OCI-LY7 (cell line): ENCODE results near the gene ZNF786. TPM values are rescaled to one million over a fixed set of nuclear protein-coding genes. Genes with fewer than 3 reads are reported as not detected.

Experiments used
- BruUV-seq: library from RNA; stranded (reverse); fragments of 400-500 nt; replicated peaks from 2 replicates; lab custom pipeline; 2021; lab: Mats Ljungman, UMichigan
- CTCF ChIA-PET: fragments of 300-600 bp; sonication (Branson Sonifier 250); formaldehyde crosslinking; loops from one replicate; lab custom pipeline; 2022; ENCODE audit warnings: antibody characterized with exemption; ENCODE audit not compliant: unreplicated experiment; lab: Charles Lee
- POLR2A ChIA-PET: fragments of 300-600 bp; sonication (Branson Sonifier 250); formaldehyde crosslinking; loops from one replicate; lab custom pipeline; 2022; ENCODE audit warnings: antibody characterized with exemption; lab: Charles Lee
- DNase-seq: peaks from one replicate; pipeline ENCODE4 v3.0.0-alpha.2; 2015; ENCODE audit warnings: low spot score
- H2AFZ ChIP-seq: fragments of 200-600 bp; sonication (generic), shearing (Covaris generic); 2 replicates; pipeline ENCODE4 v1.6.1; 2014; ENCODE audit warnings: mild to moderate bottlenecking, antibody characterized with exemption, low read length, moderate library complexity
- H3K27ac ChIP-seq: fragments of 200-600 bp; sonication (generic); 2 replicates; pipeline ENCODE4 v1.5.1; 2014; ENCODE audit warnings: mixed run types, low read depth, mild to moderate bottlenecking, moderate library complexity, low read length, inconsistent platforms; ENCODE audit not compliant: poor library complexity, severe bottlenecking
- H3K36me3 ChIP-seq: fragments of 200-600 bp; sonication (generic); 2 replicates; pipeline ENCODE4 v1.6.1; 2014; ENCODE audit warnings: mild to moderate bottlenecking, antibody characterized with exemption, low read length, moderate library complexity, mixed read lengths; ENCODE audit not compliant: insufficient read depth
- H3K4me1 ChIP-seq: fragments of 200-600 bp; sonication (generic); 2 replicates; pipeline ENCODE4 v1.5.1; 2014; ENCODE audit warnings: mild to moderate bottlenecking, low read length; ENCODE audit not compliant: insufficient read depth, poor library complexity, severe bottlenecking
- H3K4me2 ChIP-seq: fragments of 200-600 bp; sonication (generic); 2 replicates; pipeline ENCODE4 v1.6.1; 2014; ENCODE audit warnings: mild to moderate bottlenecking, low read length
- H3K4me3 ChIP-seq: fragments of 200-600 bp; sonication (generic); 2 replicates; pipeline ENCODE4 v1.5.1; 2014; ENCODE audit warnings: mild to moderate bottlenecking, low read depth, low read length; ENCODE audit not compliant: poor library complexity, severe bottlenecking
- H3K79me2 ChIP-seq: fragments of 200-600 bp; sonication (generic); 2 replicates; pipeline ENCODE4 v1.6.1; 2016; ENCODE audit warnings: low read depth, mild to moderate bottlenecking, low read length, moderate library complexity, mixed read lengths; ENCODE audit not compliant: insufficient read depth
- H3K9me2 ChIP-seq: fragments of 200-600 bp; sonication (generic); 2 replicates; pipeline ENCODE4 v1.6.1; 2016; ENCODE audit warnings: mild to moderate bottlenecking, low read length, mixed read lengths; ENCODE audit not compliant: insufficient read depth
- H3K9me3 ChIP-seq: fragments of 200-600 bp; sonication (generic); 2 replicates; pipeline ENCODE4 v1.6.1; 2014; ENCODE audit warnings: mild to moderate bottlenecking, mixed run types, low read length, mixed read lengths
- H4K20me1 ChIP-seq: fragments of 200-600 bp; sonication (generic); 2 replicates; pipeline ENCODE4 v1.6.1; 2014; ENCODE audit warnings: mild to moderate bottlenecking, antibody characterized with exemption, low read length, moderate library complexity, mixed read lengths; ENCODE audit not compliant: insufficient read depth
- EZH2phosphoT487 ChIP-seq: fragments of 200-600 bp; sonication (generic); IDR thresholded peaks from 2 replicates; pipeline ENCODE4 v1.6.1; 2018; ENCODE audit warnings: low read depth, borderline replicate concordance, mild to moderate bottlenecking, mixed run types, antibody characterized with exemption, low read length, moderate library complexity, mixed read lengths
- intact Hi-C: fragments of 100-400 bp; cut with micrococcal nuclease; formaldehyde crosslinking; loops from one replicate; pipeline ENCODE4 v1.10.0; 2022; ENCODE audit not compliant: unreplicated experiment
- total RNA-seq, 2 experiments: library from RNA; depleted of rRNA in 1 of 2; stranded (reverse); fragments of >200 nt in 1 of 2; shearing (Covaris generic) in 1 of 2; gene quantifications; 2 replicates each; pipeline ENCODE4 v1.2.3, GENCODE V29; 2014 to 2022
- TF ChIP-seq, protein P1 (sequence below): fragments of 200-600 bp; sonication (generic); conservative IDR thresholded peaks from 2 replicates; pipeline ENCODE4 v1.5.1; 2014; ENCODE audit warnings: mild to moderate bottlenecking, antibody characterized with exemption, low read length, moderate library complexity, mixed read lengths

The ZNF786 gene
- total RNA-seq, 2 experiments from 2014 or later = 5.1 to 7.7 TPM

DNA sequence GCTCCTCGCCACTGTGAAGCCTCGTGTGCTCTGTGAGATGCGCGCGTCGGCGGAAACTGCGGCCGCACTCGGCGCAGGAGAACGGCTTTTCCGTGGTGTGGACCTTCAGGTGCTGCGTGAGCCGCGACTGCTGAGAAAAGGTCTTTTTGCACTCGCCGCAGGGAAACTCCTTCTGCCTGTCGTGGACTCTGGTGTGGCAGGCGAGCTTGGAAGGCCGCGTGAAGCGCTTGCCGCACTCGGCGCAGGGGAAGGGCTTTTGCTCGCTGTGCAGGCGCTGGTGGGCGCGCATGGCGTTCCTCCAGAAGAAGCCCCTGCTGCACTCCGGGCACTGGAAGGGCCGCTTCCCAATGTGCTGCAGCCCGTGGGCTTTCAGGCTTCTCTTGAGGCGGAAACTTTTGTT lies 13.7 kb upstream of the ZNF786 start:
- H3K27ac ChIP-seq = no peak overlapping the region
- no peak for DNase-seq
- H3K9me2 ChIP-seq = no peaks in the 10 kb centered on the region
- ChIA-PET POLR2A (interaction anchor here (0.5 to 0.6 kb wide), 2 partner anchors 37 to 161 kb away, joined by 3 to 4 read pairs; no protein-coding TSS in a partner anchor), CTCF (interaction anchor here (0.6 kb wide), 1 partner anchor 422 kb away, joined by 3 read pairs; no protein-coding TSS in a partner anchor)
- intact Hi-C loops = no loop called here
- no peak for TF ChIP-seq EZH2phosphoT487
- TF ChIP-seq, protein P1, sequence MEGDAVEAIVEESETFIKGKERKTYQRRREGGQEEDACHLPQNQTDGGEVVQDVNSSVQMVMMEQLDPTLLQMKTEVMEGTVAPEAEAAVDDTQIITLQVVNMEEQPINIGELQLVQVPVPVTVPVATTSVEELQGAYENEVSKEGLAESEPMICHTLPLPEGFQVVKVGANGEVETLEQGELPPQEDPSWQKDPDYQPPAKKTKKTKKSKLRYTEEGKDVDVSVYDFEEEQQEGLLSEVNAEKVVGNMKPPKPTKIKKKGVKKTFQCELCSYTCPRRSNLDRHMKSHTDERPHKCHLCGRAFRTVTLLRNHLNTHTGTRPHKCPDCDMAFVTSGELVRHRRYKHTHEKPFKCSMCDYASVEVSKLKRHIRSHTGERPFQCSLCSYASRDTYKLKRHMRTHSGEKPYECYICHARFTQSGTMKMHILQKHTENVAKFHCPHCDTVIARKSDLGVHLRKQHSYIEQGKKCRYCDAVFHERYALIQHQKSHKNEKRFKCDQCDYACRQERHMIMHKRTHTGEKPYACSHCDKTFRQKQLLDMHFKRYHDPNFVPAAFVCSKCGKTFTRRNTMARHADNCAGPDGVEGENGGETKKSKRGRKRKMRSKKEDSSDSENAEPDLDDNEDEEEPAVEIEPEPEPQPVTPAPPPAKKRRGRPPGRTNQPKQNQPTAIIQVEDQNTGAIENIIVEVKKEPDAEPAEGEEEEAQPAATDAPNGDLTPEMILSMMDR = no peak
- no peaks in the 10 kb centered on the region for H3K9me3 ChIP-seq
- no peaks in the 10 kb centered on the region for H3K4me1 ChIP-seq
- no peak overlapping the region for H2AFZ ChIP-seq
- no peaks in the 10 kb centered on the region for H3K79me2 ChIP-seq
- no peaks in the 10 kb centered on the region for H3K36me3 ChIP-seq
- H3K4me2 ChIP-seq = no peak overlapping the region
- H3K4me3 ChIP-seq = no peak overlapping the region
- BruUV-seq = no TSS peak
- H4K20me1 ChIP-seq = no peaks in the 10 kb centered on the region

DNA sequence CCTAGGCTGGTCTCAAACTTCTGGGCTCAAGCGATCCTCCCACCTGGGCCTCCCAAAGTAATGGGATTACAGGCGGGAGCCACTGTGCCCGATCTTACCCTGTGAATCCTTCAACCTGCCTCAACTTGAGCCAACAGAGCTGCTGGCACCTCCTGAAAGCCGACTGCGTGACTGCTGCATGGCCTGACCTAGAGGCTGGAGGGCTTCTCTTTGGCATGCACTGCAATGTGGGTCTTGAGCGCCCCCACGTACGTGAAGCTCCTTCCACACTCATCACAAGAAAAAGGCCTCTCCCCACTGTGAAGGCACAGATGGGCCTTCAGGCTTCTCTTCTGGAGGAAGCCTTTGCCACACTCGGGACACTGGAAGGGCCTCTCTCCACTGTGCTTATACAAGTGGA lies 12.9 kb upstream of the ZNF786 start:
- CTCF ChIA-PET = no interaction called here
- H3K36me3 ChIP-seq = no peaks in the 10 kb centered on the region
- H3K4me1 ChIP-seq = no peaks in the 10 kb centered on the region
- no peaks in the 10 kb centered on the region for H3K9me3 ChIP-seq
- no peak overlapping the region for H3K4me3 ChIP-seq
- TF ChIP-seq EZH2phosphoT487 = no peak
- TF ChIP-seq, protein P1 = no peak
- no peak overlapping the region for H2AFZ ChIP-seq
- POLR2A ChIA-PET = no interaction called here
- no TSS peak for BruUV-seq
- no peaks in the 10 kb centered on the region for H4K20me1 ChIP-seq
- no peak overlapping the region for H3K4me2 ChIP-seq
- intact Hi-C loops = no loop called here
- no peak for DNase-seq
- no peaks in the 10 kb centered on the region for H3K9me2 ChIP-seq
- H3K79me2 ChIP-seq = no peaks in the 10 kb centered on the region
- H3K27ac ChIP-seq = no peak overlapping the region

DNA sequence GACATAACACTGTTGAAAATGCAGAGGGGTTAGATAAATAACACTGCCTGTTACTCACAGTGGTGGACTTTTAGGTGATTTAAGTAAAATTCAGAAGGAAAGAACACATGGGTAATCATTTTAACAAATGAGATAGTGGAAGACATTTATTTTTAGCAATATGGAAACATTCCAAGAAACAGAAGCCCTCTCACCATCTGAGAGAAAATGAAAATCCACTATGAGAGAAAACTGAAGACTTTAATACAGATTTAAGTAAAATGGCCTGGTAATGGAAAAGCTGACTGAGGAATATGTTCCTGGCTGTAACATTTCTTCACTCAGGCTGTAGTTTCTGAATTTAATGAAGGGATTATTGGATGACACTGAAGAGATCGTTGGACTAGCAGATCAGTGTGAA lies 12.1 kb upstream of the ZNF786 start:
- ChIA-PET CTCF (no interaction called here), POLR2A (no interaction called here)
- Histone ChIP-seq H3K27ac (no peak overlapping the region), H3K9me2 (no peaks in the 10 kb centered on the region), H3K4me1 (no peaks in the 10 kb centered on the region), H3K36me3 (no peaks in the 10 kb centered on the region), H4K20me1 (no peaks in the 10 kb centered on the region), H3K4me3 (no peak overlapping the region), H2AFZ (no peak overlapping the region), H3K79me2 (no peaks in the 10 kb centered on the region), H3K4me2 (no peak overlapping the region), H3K9me3 (no peaks in the 10 kb centered on the region)
- intact Hi-C loops = no loop called here
- TF ChIP-seq, protein P1 = no peak
- TF ChIP-seq EZH2phosphoT487 = no peak
- no peak for DNase-seq
- BruUV-seq = no TSS peak
